ENCODE measurements around the gene GTSE1.

DNA sequence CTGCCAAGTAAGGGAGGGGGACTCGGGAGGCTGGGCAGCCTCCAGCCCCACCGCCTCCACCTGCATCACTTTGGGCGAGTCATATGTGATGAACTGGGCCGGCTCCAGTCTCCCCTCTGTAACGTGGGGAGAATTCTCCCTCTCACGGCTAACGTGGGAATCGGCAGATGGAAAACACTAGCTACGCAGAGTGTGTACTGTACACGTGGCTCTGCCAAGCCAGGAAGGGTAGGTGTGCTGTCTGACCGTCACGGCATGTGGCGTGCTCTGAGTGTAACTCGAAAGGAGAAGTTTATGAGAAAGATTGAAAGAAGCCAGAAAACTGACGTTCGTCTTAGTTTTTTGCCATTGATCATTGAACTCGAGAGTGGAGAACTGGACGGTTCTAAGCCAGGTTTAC is 52.6 kb downstream of the GTSE1 start:
- TF ChIP-seq, protein P1, sequence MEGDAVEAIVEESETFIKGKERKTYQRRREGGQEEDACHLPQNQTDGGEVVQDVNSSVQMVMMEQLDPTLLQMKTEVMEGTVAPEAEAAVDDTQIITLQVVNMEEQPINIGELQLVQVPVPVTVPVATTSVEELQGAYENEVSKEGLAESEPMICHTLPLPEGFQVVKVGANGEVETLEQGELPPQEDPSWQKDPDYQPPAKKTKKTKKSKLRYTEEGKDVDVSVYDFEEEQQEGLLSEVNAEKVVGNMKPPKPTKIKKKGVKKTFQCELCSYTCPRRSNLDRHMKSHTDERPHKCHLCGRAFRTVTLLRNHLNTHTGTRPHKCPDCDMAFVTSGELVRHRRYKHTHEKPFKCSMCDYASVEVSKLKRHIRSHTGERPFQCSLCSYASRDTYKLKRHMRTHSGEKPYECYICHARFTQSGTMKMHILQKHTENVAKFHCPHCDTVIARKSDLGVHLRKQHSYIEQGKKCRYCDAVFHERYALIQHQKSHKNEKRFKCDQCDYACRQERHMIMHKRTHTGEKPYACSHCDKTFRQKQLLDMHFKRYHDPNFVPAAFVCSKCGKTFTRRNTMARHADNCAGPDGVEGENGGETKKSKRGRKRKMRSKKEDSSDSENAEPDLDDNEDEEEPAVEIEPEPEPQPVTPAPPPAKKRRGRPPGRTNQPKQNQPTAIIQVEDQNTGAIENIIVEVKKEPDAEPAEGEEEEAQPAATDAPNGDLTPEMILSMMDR (IDR thresholded peaks at IDR 0.05), result no peak
- TF ChIP-seq EZH2phosphoT487 (IDR thresholded peaks at IDR 0.05), result no peak
